AG10803 (cell line): ENCODE results near the gene GSE1.
A peak's percentile ranks its signal among the peaks of the same experiment; 100 is the strongest.

ENCODE experiments used
- DNase-seq: peaks from one replicate; pipeline ENCODE4 v3.0.0; 2010; ENCODE audit warnings: low read depth
- H3K4me3 ChIP-seq: 2 replicates; pipeline ENCODE4 v1.5.1; 2011; ENCODE audit warnings: mild to moderate bottlenecking, low read length, control low read depth
- CTCF ChIP-seq: conservative IDR thresholded peaks from 2 replicates; pipeline ENCODE4 v1.5.1; 2011; ENCODE audit warnings: mild to moderate bottlenecking, low read length, control low read depth, inconsistent platforms

The GSE1 gene

DNA sequence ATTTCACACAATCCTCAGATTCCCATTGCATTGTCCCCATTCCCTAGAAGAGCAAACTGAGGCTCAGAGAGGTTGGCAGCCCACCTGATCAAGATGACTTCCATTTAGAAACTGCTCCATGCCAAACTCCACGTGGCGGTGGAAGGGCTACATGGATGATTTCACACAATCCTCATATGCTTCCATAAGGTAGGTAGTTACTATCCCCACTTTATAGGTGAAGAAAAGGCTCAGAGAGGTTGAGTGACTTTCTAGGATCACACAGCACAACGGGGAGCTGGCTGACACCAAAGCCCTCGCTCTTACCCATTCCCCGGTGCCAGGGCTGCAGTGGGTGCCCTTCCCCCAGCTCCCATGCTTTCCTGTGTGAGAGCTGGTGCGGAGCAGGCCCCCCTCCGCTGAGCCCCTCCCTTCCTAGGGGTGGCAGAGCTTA, 85.4 kb downstream of the GSE1 start:
- no peak overlapping the region for H3K4me3 ChIP-seq
- TF ChIP-seq CTCF: no peak
- DNase-seq: no peak

DNA sequence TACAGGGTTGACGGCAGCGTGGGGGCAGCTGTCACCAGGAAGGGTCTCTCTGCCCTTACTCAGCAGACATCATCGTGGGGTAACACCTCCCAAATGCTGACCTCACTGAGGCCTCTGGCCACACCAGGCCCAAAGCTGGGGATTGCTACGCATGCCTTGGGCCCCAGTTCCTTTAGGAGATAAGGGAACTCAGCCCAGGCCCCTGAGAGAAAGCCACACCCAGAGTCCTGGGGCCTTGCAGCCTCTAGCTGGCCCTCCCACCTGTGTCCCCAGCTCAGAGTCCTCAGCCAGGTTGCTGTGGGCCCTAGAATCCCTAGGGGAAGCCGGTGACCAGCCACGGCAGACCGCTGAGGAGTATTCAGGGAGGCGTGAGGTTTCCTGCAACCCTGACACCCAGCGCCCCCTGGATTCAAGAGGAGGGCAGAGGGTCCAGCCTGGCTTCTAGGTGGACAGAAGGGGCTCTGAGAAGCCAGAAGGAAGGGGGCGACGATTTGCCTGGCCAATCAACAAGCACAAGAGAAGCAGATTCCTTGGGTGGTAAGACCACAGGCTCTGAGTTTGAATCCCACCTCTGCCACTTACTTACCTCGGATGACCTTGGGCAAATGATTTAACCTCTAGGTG, 85.9 kb downstream of the GSE1 start:
- DNase-seq: no peak
- H3K4me3 ChIP-seq: no peak overlapping the region
- no peak for TF ChIP-seq CTCF

- peak; percentile 53 for DNase-seq
- no peak overlapping the region for H3K4me3 ChIP-seq
- TF ChIP-seq CTCF: no peak
These were observed 86.5 kb downstream of the GSE1 start for GRCh38 chr16:85699628-85700027.

DNA sequence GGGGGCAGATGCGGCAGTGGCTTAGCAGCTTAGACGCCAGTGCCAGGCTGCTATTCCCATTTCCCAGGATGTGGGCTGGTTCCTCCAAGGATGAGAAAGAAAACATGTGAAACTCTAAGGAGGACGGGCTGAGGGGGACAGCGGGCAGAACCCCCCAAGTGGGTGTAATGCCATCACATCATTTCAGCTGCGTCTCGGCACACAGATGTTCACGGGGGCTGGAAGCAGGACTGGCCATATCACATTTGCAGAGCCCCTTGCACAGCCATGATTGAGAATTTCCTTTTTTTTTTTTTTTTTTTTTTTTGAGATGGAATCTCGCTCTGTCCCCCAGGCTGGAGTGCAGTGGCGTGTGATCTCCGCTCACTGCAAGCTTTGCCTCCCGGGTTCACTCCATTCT, 90.9 kb downstream of the GSE1 start:
- no peak for TF ChIP-seq CTCF

DNA sequence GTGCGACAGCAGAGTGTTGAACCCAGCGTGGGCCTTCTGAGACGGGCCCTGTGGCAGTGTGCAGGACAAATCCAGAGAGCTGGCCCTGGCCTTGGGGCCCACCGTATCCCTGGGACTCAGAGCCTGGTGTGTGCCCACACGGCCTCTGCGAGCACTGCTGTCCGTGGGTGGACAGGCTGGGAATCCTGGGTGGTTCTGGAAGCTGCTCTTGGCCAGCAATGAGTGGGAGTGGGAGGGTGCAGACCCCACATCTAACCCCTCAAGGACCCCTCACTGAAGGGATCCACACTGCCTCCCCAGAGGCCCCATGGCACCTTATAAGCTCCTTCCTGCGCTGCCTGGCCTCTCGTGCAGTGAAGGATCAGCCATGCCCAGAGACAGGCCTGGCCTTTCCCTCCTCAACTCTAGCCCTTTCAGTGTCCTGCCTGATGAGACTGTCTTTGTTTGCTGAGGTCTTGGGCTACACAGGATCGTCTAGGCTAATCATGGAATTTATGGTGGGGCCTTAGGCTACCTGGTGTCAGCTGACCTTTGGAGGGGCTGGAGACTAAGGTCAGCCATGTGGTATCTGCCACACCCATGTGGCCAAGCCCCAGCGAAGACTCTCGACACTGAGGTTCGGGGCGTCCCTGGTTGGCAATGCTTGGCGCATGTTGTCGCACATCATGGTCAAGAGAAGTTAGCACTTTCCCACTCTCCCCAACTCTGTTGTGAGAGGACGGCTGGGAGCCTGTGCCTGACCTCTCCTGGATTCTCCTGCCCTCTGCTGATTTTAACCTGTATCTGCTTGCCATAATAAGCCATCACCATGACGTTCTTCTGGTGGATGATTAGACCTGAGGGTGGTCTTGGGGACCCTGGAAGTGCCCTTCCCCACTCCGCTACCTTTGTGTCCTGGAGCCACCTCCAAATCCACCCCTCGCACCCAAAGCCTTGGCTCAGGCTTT, 92.1 kb downstream of the GSE1 start:
- no peak for DNase-seq
- H3K4me3 ChIP-seq: no peak overlapping the region
- TF ChIP-seq CTCF: no peak

More for the DNA sequence above, 90.9 kb downstream of the GSE1 start:
- DNase-seq: no peak
- H3K4me3 ChIP-seq: no peak overlapping the region

GRCh38 chr16:85706449-85707034, 93.4 kb downstream of the GSE1 start:
- DNase-seq: no peak
- TF ChIP-seq CTCF: no peak
- H3K4me3 ChIP-seq: no peak overlapping the region
